Epithelial cell of umbilical artery (primary cell): ENCODE measurements around the gene NAV3. TPM values are rescaled to one million over a fixed set of nuclear protein-coding genes. Genes with fewer than 3 reads are reported as not detected.

Experiments
- total RNA-seq: library from RNA; depleted of rRNA; stranded (reverse); fragments of >200 nt; gene quantifications from 2 replicates; pipeline ENCODE4 v1.2.3, GENCODE V29; 2014

NAV3 gene, protein sequence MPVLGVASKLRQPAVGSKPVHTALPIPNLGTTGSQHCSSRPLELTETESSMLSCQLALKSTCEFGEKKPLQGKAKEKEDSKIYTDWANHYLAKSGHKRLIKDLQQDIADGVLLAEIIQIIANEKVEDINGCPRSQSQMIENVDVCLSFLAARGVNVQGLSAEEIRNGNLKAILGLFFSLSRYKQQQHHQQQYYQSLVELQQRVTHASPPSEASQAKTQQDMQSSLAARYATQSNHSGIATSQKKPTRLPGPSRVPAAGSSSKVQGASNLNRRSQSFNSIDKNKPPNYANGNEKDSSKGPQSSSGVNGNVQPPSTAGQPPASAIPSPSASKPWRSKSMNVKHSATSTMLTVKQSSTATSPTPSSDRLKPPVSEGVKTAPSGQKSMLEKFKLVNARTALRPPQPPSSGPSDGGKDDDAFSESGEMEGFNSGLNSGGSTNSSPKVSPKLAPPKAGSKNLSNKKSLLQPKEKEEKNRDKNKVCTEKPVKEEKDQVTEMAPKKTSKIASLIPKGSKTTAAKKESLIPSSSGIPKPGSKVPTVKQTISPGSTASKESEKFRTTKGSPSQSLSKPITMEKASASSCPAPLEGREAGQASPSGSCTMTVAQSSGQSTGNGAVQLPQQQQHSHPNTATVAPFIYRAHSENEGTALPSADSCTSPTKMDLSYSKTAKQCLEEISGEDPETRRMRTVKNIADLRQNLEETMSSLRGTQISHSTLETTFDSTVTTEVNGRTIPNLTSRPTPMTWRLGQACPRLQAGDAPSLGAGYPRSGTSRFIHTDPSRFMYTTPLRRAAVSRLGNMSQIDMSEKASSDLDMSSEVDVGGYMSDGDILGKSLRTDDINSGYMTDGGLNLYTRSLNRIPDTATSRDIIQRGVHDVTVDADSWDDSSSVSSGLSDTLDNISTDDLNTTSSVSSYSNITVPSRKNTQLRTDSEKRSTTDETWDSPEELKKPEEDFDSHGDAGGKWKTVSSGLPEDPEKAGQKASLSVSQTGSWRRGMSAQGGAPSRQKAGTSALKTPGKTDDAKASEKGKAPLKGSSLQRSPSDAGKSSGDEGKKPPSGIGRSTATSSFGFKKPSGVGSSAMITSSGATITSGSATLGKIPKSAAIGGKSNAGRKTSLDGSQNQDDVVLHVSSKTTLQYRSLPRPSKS (N-terminal part only)
- 17.9 and 24.2 TPM in 2 replicates for total RNA-seq

DNA sequence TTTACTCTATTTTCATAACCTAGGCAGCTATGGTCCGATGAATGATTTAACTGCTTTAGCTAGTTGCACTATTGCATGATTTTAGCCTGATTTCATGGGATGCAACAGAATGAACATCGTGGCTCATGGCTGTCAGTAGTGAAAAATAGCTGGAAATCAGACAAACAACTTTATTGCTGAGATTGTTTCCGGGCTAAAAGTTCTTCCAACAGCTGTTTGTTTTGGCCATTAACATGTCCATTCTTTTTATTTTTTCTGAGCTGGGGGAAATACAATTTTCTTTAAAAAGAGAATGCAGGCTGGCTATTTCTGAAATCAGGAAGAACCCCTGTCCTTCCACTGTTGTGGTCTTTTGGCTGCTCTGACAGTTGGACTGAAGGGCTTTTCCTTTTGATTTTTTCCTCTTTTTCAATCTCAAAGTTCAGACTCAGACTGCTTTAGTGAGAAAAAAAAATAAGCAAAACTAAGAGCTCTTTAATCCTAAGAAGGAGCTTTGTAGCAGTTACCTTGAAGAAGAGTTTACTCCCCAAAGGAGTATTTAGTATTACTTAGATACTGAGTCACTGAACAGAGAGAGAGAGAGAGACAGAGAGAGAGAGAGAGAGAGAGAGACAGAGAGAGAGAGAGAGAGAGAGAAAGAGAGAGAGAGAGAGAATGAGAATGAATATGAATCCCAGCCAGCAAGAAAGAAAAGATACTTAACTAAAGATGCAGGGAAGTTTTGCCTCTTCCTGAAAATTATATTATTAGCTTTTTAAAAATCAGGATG, at the start of gene NAV3:
NAV3 (plus strand) TSS at position 312 of the 769 bp plus-strand sequence. CDS start 568 bp downstream, outside the sequence.

